Esophagus muscularis mucosa (tissue), 4 donors: Measurements from ENCODE around the gene SUPT3H.

ENCODE experiments used
- CTCF ChIP-seq, 3 experiments: fragments of 200-600 bp in 2 of 3; fragments of 450-650 bp in 1 of 3; sonication (generic) in 2 of 3; IDR thresholded peaks; one replicate each; pipeline ENCODE4 v1.5.1; 2017 to 2019; ENCODE audit warnings: antibody characterized with exemption in 3 of 3, mild to moderate bottlenecking in 2 of 3, moderate library complexity in 1 of 3
- EP300 ChIP-seq: sonication (generic); formaldehyde crosslinking; IDR thresholded peaks from one replicate; pipeline ENCODE4 v1.6.1; 2017; ENCODE audit warnings: antibody characterized with exemption
- POLR2A ChIP-seq: fragments of 450-650 bp; IDR thresholded peaks from one replicate; pipeline ENCODE4 v1.6.1; 2017; ENCODE audit warnings: antibody characterized with exemption, moderate library complexity, mild to moderate bottlenecking, low read depth
- POLR2AphosphoS5 ChIP-seq, 2 donors: sonication (generic); formaldehyde crosslinking; IDR thresholded peaks; one replicate each; pipeline ENCODE4 v1.6.1; 2017; ENCODE audit warnings: antibody characterized with exemption in 2 of 2

GRCh38 chr6:44806656-44807055 lies 571.1 kb downstream of the SUPT3H start:
- TF ChIP-seq CTCF (IDR thresholded peaks at IDR 0.05) (no peak), EP300 (no peak), POLR2A (no peak), POLR2AphosphoS5 (IDR thresholded peaks at IDR 0.05) (no peak)
